NB4 (cell line): ENCODE measurements around the gene STXBP1.
"Not testable (repeated sequence)": the region's sequence is repeated elsewhere in the genome, so short reads cannot be mapped to it uniquely, and the experiment has no call there.

ENCODE experiments used
- DNase-seq: peaks from one replicate; pipeline ENCODE4 v3.0.0; 2010; ENCODE audit warnings: low read depth
- H3K4me3 ChIP-seq: one replicate; pipeline ENCODE4 v1.5.1; 2011; ENCODE audit warnings: mild to moderate bottlenecking, low read depth, low read length, moderate library complexity
- CTCF ChIP-seq: IDR thresholded peaks from one replicate; pipeline ENCODE4 v1.5.1; 2012; ENCODE audit warnings: low read depth, low read length
- MAX ChIP-seq: IDR thresholded peaks from 2 replicates; pipeline ENCODE4 v1.6.1; 2011; ENCODE audit warnings: low read depth, low read length
- MYC ChIP-seq: IDR thresholded peaks from 2 replicates; pipeline ENCODE4 v1.6.1; 2011; ENCODE audit warnings: low read depth, low read length
- POLR2A ChIP-seq: IDR thresholded peaks from 2 replicates; pipeline ENCODE4 v1.6.1; 2011; ENCODE audit warnings: mild to moderate bottlenecking; ENCODE audit not compliant: insufficient read length; ENCODE audit errors: extremely low read depth

Gene STXBP1

GRCh38 chr9:127608104-127608966 is 3.7 kb upstream of the STXBP1 start:
- no peak; the same call in 1 of the 2 replicates for TF ChIP-seq MYC
- TF ChIP-seq MAX = peak; percentile 57; the same call in 1 of the 2 replicates
- peak overlapping the region; percentile 44 for H3K4me3 ChIP-seq
- peak; percentile 83 for DNase-seq

- no peak for DNase-seq
- peak overlapping the region; percentile 58 for H3K4me3 ChIP-seq
- no peak for TF ChIP-seq CTCF
- TF ChIP-seq POLR2A = no peak
- no peak for TF ChIP-seq MYC
- no peak for TF ChIP-seq MAX
These were observed 526 bp upstream of the STXBP1 start for GRCh38 chr9:127611603-127611898.

- TF ChIP-seq CTCF (no peak), POLR2A (no peak), MAX (no peak), MYC (no peak)
- DNase-seq = peak; percentile 25
- peak overlapping the region; percentile 44 for H3K4me3 ChIP-seq
These were observed 984 bp downstream of the STXBP1 start for GRCh38 chr9:127612939-127613582.

GRCh38 chr9:127613583-127613954 is 1.5 kb downstream of the STXBP1 start:
- TF ChIP-seq CTCF (no peak), POLR2A (no peak), MYC (no peak), MAX (no peak)
- DNase-seq = no peak
- H3K4me3 ChIP-seq = peak overlapping the region; percentile 44

- DNase-seq = no peak
These were observed 2.9 kb downstream of the STXBP1 start for GRCh38 chr9:127614961-127615360.

GRCh38 chr9:127621339-127621970 is 9.4 kb downstream of the STXBP1 start:
- not testable (repeated sequence) for DNase-seq, H3K4me3 ChIP-seq

More at GRCh38 chr9:127614961-127615360, 2.9 kb downstream of the STXBP1 start:
- TF ChIP-seq MAX (no peak), CTCF (no peak), POLR2A (no peak), MYC (no peak)
- no peak overlapping the region for H3K4me3 ChIP-seq
